SK-N-SH (cell line): ENCODE data around the gene ZNF622. TPM values are rescaled to one million over a fixed set of nuclear protein-coding genes. Genes with fewer than 3 reads are reported as not detected.

Experiments
- CTCF ChIA-PET: fragments of 300-600, 350-600 bp; formaldehyde crosslinking; extraction: SDS; loops from one replicate; lab custom pipeline; 2021; lab: Yijun Ruan, JAX
- POLR2A ChIA-PET: fragments of 350-600 bp; sonication (Branson Sonifier 250); formaldehyde crosslinking; extraction: SDS; loops from one replicate; lab custom pipeline; 2020; ENCODE audit warnings: antibody characterized with exemption, inconsistent platforms; lab: Yijun Ruan, JAX
- DNase-seq: peaks from one replicate; pipeline ENCODE4 v3.0.0; 2012
- H2AFZ ChIP-seq: fragments of 200-600 bp; sonication (generic); 2 replicates; pipeline ENCODE4 v1.8.1; 2016; ENCODE audit warnings: antibody characterized with exemption, mild to moderate bottlenecking, low read depth
- H3F3A ChIP-seq: fragments of 200-600 bp; sonication (generic); replicated peaks from 2 replicates; pipeline ENCODE3; 2016; ENCODE audit warnings: antibody characterized with exemption, mild to moderate bottlenecking; ENCODE audit not compliant: insufficient read depth
- H3K27ac ChIP-seq, 2 experiments: fragments of 200-500 bp in 1 of 2; fragments of 200-600 bp in 1 of 2; sonication (Bioruptor generic) in 1 of 2; sonication (generic), shearing (Covaris generic) in 1 of 2; 2 replicates each; pipeline versions ENCODE4 v1.5.1 to v1.6.1; 2014 to 2016; ENCODE audit warnings: low read depth in 2 of 2, inconsistent platforms in 1 of 2, low read length in 1 of 2, mild to moderate bottlenecking in 1 of 2, mixed read lengths in 1 of 2
- H3K27me3 ChIP-seq: fragments of 200-600 bp; sonication (generic), shearing (Covaris generic); 2 replicates; pipeline ENCODE4 v1.6.1; 2016; ENCODE audit warnings: mixed run types; ENCODE audit not compliant: insufficient read depth
- H3K36me3 ChIP-seq, 2 experiments: fragments of 200-500 bp in 1 of 2; fragments of 200-600 bp in 1 of 2; sonication (Bioruptor generic) in 1 of 2; sonication (generic) in 1 of 2; replicated peaks in 1 of 2; 2 replicates each; pipeline versions ENCODE3 to v1.5.1; 2014 to 2016; ENCODE audit warnings: low read length in 1 of 2, mild to moderate bottlenecking in 1 of 2; ENCODE audit not compliant: insufficient read depth in 2 of 2, control insufficient read depth in 1 of 2
- H3K4me1 ChIP-seq, 2 experiments: fragments of 200-500 bp in 1 of 2; fragments of 200-600 bp in 1 of 2; sonication (Bioruptor generic) in 1 of 2; sonication (generic), shearing (Covaris generic) in 1 of 2; 2 replicates each; pipeline versions ENCODE4 v1.5.1 to v1.6.1; 2014 to 2016; ENCODE audit warnings: low read depth in 1 of 2, low read length in 1 of 2, mixed run types in 1 of 2; ENCODE audit not compliant: insufficient read depth in 2 of 2, control insufficient read depth in 1 of 2
- H3K4me2 ChIP-seq: fragments of 200-600 bp; sonication (generic), shearing (Covaris generic); 2 replicates; pipeline ENCODE4 v1.6.1; 2017; ENCODE audit warnings: mixed run types
- H3K4me3 ChIP-seq, 2 experiments: fragments of 200-500 bp in 1 of 2; fragments of 200-600 bp in 1 of 2; sonication (Bioruptor generic) in 1 of 2; sonication (generic), shearing (Covaris generic) in 1 of 2; 2 replicates each; pipeline versions ENCODE4 v1.5.1 to v1.8.1; 2014 to 2016; ENCODE audit warnings: low read depth in 2 of 2, inconsistent platforms in 1 of 2, low read length in 1 of 2, mild to moderate bottlenecking in 1 of 2, mixed read lengths in 1 of 2, moderate library complexity in 1 of 2
- H3K79me2 ChIP-seq: fragments of 200-600 bp; sonication (generic); 2 replicates; pipeline ENCODE4 v1.8.1; 2017; ENCODE audit warnings: mild to moderate bottlenecking; ENCODE audit not compliant: insufficient read depth
- H3K9ac ChIP-seq: fragments of 200-600 bp; sonication (generic); 2 replicates; pipeline ENCODE4 v1.6.1; 2017; ENCODE audit warnings: mixed run types
- H3K9me2 ChIP-seq: fragments of 200-600 bp; sonication (generic); 2 replicates; pipeline ENCODE4 v1.6.1; 2017; ENCODE audit warnings: mixed run types
- H3K9me3 ChIP-seq: fragments of 200-600 bp; sonication (generic); 2 replicates; pipeline ENCODE4 v1.6.1; 2017; ENCODE audit warnings: mixed run types, mild to moderate bottlenecking, moderate library complexity
- H4K20me1 ChIP-seq: fragments of 200-600 bp; sonication (generic); 2 replicates; pipeline ENCODE4 v1.6.1; 2017; ENCODE audit warnings: mild to moderate bottlenecking, mixed run types; ENCODE audit not compliant: insufficient read depth
- CHD2 ChIP-seq: fragments of 150-350 bp; IDR thresholded peaks from 2 replicates; pipeline ENCODE4 v1.6.1; 2018; ENCODE audit warnings: low read length; ENCODE audit not compliant: partially characterized antibody
- EZH2phosphoT487 ChIP-seq: fragments of 200-600 bp; sonication (generic); IDR thresholded peaks from 2 replicates; pipeline ENCODE4 v1.6.1; 2017; ENCODE audit warnings: low read depth, mixed run types, mild to moderate bottlenecking, antibody characterized with exemption, moderate library complexity, borderline replicate concordance
- FOSL2 ChIP-seq: IDR thresholded peaks from 2 replicates; pipeline ENCODE4 v1.4.0; 2012; ENCODE audit warnings: low read depth, mild to moderate bottlenecking, moderate library complexity, borderline replicate concordance
- MXI1 ChIP-seq: IDR thresholded peaks from 2 replicates; pipeline ENCODE4 v1.6.1; 2012; ENCODE audit warnings: mild to moderate bottlenecking, low read depth, low read length, improper control_type of control experiment
- NFIC ChIP-seq: IDR thresholded peaks from 2 replicates; pipeline ENCODE4 v1.4.0; 2012; ENCODE audit warnings: borderline replicate concordance
- RFX5 ChIP-seq: IDR thresholded peaks from 2 replicates; pipeline ENCODE4 v1.6.1; 2012; ENCODE audit warnings: mild to moderate bottlenecking, improper control_type of control experiment, low read length
- TEAD4 ChIP-seq: IDR thresholded peaks from 2 replicates; pipeline ENCODE4 v1.4.0; 2012; ENCODE audit warnings: mild to moderate bottlenecking, borderline replicate concordance; ENCODE audit not compliant: insufficient read depth
- WGBS: methylation state at CpG from one replicate; pipeline ENCODE4 v1.1.6; 2017; ENCODE audit warnings: low lambda C conversion rate; 5-methylcytosine and 5-hydroxymethylcytosine counted together
- polyA plus RNA-seq, 3 experiments: library from polyadenylated mRNA; depleted of rRNA; stranded (reverse); fragments of >200 nt; gene quantifications; 2 replicates each; pipeline ENCODE4 v1.2.3, GENCODE V29; 2012
- TF ChIP-seq, protein P1 (sequence below): IDR thresholded peaks from 2 replicates; pipeline ENCODE4; 2012
- TF ChIP-seq, protein P2 (sequence below): fragments of 200-600 bp; sonication (generic); IDR thresholded peaks from 2 replicates; pipeline ENCODE4 v1.6.1; 2017; ENCODE audit warnings: antibody characterized with exemption, mild to moderate bottlenecking, moderate library complexity
- TF ChIP-seq, protein P3 (sequence below): fragments of 150-350 bp; IDR thresholded peaks from 2 replicates; pipeline ENCODE4 v1.6.1; 2016; ENCODE audit warnings: mild to moderate bottlenecking, low read depth, low read length
- TF ChIP-seq, protein P4 (sequence below): IDR thresholded peaks from 2 replicates; pipeline ENCODE4 v1.4.0; 2012; ENCODE audit warnings: low read depth, borderline replicate concordance

ZNF622 gene
- polyA plus RNA-seq, 1 of the 3 experiments (the other 2 are of a cell fraction), result 20.0 TPM

DNA sequence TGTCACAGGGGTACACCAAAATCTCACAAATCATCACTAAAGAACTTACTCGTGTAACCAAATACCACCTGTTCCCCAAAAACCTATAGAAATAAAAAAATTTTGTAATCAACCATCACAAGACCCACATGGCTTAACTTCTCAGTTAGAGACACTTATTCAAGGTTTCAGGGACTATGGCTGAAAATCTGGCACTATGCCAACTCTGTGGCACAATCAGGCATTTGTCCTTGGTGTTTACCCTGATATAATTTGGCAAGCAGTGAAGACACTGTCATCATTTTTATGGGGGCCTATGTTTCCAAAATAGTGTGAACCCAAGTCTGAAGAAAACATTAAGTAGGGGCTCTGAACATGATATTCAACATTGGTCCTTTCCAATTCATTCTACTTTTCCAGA is 59.0 kb downstream of the ZNF622 start:
- TF ChIP-seq FOSL2 (no peak), MXI1 (no peak), CHD2 (no peak), NFIC (peak; percentile 38; the same call in 1 of the 2 replicates), TEAD4 (no peak)
- TF ChIP-seq, protein P1, sequence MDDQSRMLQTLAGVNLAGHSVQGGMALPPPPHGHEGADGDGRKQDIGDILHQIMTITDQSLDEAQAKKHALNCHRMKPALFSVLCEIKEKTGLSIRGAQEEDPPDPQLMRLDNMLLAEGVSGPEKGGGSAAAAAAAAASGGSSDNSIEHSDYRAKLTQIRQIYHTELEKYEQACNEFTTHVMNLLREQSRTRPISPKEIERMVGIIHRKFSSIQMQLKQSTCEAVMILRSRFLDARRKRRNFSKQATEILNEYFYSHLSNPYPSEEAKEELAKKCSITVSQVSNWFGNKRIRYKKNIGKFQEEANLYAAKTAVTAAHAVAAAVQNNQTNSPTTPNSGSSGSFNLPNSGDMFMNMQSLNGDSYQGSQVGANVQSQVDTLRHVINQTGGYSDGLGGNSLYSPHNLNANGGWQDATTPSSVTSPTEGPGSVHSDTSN, result no peak
- Histone ChIP-seq H3K4me1 (peaks cover under 1 to 6% of the 10 kb centered on the region in 2 experiments; a peak in 1 of 4 replicates), H3K36me3 (no peaks in the 10 kb centered on the region), H2AFZ (no peak overlapping the region), H3F3A (no peaks in the 10 kb centered on the region), H3K9ac (no peak overlapping the region), H4K20me1 (no peaks in the 10 kb centered on the region), H3K9me2 (peaks cover 4% of the 10 kb centered on the region; the same call in 1 of the 2 replicates), H3K27ac (no peak overlapping the region), H3K9me3 (no peaks in the 10 kb centered on the region), H3K4me3 (no peak overlapping the region), H3K79me2 (no peaks in the 10 kb centered on the region), H3K4me2 (no peak overlapping the region), H3K27me3 (no peaks in the 10 kb centered on the region)
- no peak for DNase-seq
- ChIA-PET POLR2A (no interaction called here), CTCF (interaction anchor here (0.7 kb wide), 1 partner anchor 11 kb away, joined by 4 read pairs; no protein-coding TSS in a partner anchor)
- WGBS, result 47% methylated on average over 1 of the region's 1 CpG

DNA sequence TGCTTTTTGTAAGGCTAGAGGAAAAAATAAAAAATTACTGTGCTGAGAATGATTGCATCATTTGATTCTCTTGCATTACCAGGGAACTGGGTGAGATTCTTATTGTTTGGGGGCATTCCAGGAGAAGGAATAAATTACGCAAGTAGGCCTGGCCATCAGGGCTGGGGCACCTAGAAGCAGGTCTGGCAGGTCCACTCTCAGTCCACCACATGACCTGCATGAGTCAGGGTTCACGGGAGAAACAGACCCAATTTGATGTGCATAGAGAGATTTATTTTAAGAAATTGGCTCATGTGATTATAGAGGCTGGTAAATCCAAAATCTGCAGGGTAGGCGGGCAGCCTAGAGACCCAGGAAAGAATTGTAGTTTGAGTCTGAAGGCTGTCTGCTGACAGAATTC is 59.6 kb downstream of the ZNF622 start:
- WGBS, result 55% methylated on average over 3 of the region's 3 CpGs
- Histone ChIP-seq H3K9ac (no peak overlapping the region), H3K79me2 (no peaks in the 10 kb centered on the region), H3K27ac (no peak overlapping the region), H3K4me3 (no peak overlapping the region), H3K4me1 (no peaks in the 10 kb centered on the region), H3K9me2 (peaks cover 4% of the 10 kb centered on the region; the same call in 1 of the 2 replicates), H4K20me1 (no peaks in the 10 kb centered on the region), H3K9me3 (no peaks in the 10 kb centered on the region), H3K27me3 (no peaks in the 10 kb centered on the region), H3K4me2 (no peak overlapping the region), H3F3A (no peaks in the 10 kb centered on the region), H3K36me3 (no peaks in the 10 kb centered on the region), H2AFZ (no peak overlapping the region)
- ChIA-PET POLR2A (no interaction called here), CTCF (interaction anchor here (1.2 kb wide), 1 partner anchor 50 kb away, joined by 3 read pairs; no protein-coding TSS in a partner anchor)
- TF ChIP-seq, protein P2, sequence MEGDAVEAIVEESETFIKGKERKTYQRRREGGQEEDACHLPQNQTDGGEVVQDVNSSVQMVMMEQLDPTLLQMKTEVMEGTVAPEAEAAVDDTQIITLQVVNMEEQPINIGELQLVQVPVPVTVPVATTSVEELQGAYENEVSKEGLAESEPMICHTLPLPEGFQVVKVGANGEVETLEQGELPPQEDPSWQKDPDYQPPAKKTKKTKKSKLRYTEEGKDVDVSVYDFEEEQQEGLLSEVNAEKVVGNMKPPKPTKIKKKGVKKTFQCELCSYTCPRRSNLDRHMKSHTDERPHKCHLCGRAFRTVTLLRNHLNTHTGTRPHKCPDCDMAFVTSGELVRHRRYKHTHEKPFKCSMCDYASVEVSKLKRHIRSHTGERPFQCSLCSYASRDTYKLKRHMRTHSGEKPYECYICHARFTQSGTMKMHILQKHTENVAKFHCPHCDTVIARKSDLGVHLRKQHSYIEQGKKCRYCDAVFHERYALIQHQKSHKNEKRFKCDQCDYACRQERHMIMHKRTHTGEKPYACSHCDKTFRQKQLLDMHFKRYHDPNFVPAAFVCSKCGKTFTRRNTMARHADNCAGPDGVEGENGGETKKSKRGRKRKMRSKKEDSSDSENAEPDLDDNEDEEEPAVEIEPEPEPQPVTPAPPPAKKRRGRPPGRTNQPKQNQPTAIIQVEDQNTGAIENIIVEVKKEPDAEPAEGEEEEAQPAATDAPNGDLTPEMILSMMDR, result no peak
- TF ChIP-seq, protein P1, result no peak
- TF ChIP-seq, protein P3, sequence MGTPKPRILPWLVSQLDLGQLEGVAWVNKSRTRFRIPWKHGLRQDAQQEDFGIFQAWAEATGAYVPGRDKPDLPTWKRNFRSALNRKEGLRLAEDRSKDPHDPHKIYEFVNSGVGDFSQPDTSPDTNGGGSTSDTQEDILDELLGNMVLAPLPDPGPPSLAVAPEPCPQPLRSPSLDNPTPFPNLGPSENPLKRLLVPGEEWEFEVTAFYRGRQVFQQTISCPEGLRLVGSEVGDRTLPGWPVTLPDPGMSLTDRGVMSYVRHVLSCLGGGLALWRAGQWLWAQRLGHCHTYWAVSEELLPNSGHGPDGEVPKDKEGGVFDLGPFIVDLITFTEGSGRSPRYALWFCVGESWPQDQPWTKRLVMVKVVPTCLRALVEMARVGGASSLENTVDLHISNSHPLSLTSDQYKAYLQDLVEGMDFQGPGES, result no peak
- no peak for TF ChIP-seq EZH2phosphoT487
- TF ChIP-seq FOSL2, result no peak
- TF ChIP-seq, protein P4, sequence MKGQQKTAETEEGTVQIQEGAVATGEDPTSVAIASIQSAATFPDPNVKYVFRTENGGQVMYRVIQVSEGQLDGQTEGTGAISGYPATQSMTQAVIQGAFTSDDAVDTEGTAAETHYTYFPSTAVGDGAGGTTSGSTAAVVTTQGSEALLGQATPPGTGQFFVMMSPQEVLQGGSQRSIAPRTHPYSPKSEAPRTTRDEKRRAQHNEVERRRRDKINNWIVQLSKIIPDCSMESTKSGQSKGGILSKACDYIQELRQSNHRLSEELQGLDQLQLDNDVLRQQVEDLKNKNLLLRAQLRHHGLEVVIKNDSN, result no peak
- no peak for TF ChIP-seq MXI1
- TF ChIP-seq RFX5, result no peak
- DNase-seq, result no peak

Other genes with a start within 250 kb of the ZNF622 start
- gene RETREG1, start 151.2 kb upstream of the ZNF622 start, polyA plus RNA-seq (2012; rRNA removed), result 0.43 and 0.89 TPM in 2 replicates